Stimulated activated CD4-positive, alpha-beta T cell treated with anti-CD3 and anti-CD28 coated beads, Interleukin-1b, Interleukin-23, amount 100 ng/mL, for 48 hours (primary cell): ENCODE data around the gene PPP2R2C.

Source experiments
- DNase-seq: peaks from one replicate; pipeline ENCODE4 v3.0.0-alpha.2; 2020

The PPP2R2C gene

DNA sequence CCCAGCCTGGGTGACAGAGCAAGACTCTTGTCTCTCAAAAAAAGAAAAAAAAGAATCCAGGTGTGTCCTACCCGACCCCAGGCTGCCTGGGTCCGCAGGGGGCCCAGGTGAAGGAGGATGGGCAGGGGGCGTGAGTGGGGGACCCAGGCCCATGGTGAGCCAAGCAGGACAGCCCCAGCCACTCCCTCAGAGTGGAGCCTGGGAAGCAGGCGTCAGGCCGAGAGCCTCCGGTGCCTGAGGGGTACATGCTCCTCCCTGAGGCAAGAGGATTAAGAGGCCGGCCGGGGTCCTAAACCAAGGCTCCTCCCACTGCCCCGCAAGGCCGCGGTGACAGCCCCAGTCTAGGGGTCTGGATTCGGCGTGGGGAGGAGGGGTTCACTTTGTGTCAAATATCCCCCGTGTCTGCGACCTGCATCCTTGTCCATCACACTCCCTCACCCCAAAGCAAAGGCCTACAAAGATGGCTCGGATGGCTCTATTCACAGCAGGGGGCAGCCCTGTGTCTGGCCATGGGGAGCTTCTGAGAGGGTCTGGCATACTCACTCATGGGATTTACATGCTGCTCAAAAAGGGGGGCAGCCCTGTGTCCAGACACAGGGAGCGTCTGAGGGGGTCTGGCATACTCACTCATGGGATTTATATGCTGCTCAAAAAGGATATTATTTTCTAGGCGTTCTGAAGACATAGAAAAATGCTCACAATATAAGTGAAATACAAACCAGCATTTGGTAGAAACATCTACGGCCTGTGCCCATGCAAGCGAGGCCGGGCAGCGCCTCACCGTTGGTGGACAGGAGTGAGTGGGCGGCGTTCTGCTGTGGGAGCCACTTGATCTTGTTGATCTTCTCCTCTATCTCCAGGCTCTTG lies 94.6 kb downstream of the PPP2R2C start:
- no peak for DNase-seq

DNA sequence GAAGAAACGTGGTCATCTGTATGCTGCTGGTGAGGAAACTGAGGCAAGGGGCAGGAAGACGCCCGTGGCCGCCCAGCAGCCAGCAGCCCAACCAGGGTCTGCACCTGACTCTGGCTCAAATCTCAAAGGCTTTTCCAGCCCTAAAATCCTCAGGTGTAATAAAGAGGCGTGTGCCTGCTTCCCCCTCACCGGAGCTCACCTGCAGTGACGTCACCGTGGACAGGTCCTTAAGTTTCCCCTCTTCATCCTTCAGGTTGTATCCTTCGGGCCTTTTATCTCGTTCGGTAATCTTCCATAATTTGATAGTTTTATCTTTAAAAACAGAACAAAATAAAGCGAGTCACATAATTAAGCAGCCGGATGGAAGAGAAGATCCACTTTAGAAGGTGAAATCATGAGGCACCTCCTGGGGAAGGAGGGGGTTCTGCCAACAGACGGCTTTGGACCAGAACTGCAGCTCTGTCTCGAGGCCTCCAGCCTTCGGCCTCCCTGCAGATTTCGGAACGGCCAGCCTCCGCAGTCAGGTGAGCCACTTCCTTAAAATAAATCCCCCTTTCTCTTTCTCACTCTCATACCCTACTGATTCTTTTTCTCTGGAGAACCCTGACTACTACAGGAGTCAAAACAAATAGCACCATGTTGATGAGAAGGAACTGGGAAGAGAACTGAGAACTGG lies 96.7 kb downstream of the PPP2R2C start:
- no peak for DNase-seq

- no peak for DNase-seq
Measured at GRCh38 chr4:6374575-6374974, 97.8 kb downstream of the PPP2R2C start.

GRCh38 chr4:6373541-6374410 lies 98.6 kb downstream of the PPP2R2C start:
- DNase-seq: no peak

DNA sequence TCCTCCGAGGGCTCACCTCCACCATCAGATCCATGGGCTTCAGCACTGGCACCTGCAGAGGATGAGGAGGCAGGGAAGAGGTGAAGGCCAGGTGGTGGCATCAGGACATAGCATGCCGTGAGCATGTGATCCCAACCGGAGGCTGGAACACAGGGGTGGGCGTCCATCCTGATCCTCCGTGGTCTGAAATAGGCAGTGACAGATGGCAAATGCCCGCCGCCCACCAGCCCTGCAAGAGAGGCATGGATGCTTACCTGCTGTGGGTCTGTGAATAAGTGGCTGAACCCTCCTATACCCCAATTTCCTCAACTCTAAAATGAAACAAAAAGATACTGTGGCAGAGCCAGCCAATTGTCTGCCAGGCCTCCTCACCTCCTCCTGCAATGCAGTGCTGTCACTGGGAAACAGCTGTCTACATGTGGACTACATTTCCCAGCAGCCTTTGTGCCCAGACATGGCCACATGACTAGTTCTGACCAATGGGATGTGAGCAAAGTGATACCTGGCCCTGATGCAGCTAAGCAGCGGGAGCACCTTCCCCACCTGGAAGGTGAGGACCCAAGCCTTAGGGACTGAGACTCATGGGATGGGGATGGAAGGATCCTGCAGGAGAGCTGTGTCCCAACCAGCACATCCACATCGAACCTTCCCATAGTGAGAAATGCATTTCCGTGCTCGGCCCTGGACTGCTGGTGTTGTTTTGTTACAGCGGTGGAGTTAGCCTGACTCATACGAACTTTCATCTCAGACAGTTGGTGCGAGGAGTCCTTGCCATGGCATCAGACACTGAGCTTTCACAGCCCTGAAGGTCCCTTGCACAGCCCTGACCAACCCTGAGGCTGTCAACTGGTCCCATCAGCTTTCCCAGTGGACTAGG lies 99.5 kb downstream of the PPP2R2C start:
- peak; percentile 13 for DNase-seq

GRCh38 chr4:6371812-6372211 lies 100.6 kb downstream of the PPP2R2C start:
- no peak for DNase-seq

GRCh38 chr4:6371271-6371670 lies 101.1 kb downstream of the PPP2R2C start:
- DNase-seq: no peak

GRCh38 chr4:6369924-6370645 lies 102.3 kb downstream of the PPP2R2C start:
- no peak for DNase-seq

DNA sequence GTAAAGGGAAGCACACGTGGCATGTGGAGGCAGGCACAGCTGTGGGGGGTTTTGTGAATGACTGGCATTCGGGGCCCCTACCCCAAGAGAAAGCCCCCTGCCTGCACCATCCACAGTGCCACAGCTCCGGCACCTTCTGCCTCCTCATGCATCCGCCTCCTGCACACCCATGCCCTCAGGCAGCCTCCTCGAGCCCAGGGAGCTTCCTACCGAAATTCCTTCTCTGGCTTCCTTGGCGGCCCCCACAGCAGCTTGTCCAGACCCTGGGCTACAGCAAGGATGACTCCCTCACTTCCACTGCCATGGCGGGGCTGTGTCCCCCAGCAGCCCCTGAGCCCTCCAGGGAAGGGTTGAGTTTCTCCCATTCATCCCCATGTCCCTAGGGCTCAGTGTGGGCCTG lies 102.9 kb downstream of the PPP2R2C start:
- DNase-seq: no peak

DNA sequence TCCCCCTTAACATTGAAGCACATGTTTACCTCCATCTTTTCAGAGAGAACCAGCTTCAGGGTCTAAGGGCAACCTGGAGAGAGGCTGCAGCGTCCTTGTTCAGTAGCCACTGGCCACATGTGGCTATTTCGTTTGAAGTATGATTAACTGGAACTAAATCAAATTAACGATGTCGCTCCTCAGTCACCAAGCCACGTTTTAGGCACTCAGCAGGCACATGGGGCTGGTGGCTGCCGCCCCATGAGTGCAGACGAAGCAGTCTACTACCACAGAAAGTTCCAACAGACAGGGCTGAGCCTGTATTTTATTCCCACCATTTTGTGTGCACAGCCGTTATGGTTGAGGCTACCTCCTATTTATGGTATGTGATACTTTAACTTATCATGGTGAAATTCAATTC lies 103.4 kb downstream of the PPP2R2C start:
- DNase-seq: no peak

- DNase-seq: no peak
Measured at GRCh38 chr4:6368601-6369000, 103.8 kb downstream of the PPP2R2C start.

GRCh38 chr4:6368096-6368495 lies 104.3 kb downstream of the PPP2R2C start:
- no peak for DNase-seq

DNA sequence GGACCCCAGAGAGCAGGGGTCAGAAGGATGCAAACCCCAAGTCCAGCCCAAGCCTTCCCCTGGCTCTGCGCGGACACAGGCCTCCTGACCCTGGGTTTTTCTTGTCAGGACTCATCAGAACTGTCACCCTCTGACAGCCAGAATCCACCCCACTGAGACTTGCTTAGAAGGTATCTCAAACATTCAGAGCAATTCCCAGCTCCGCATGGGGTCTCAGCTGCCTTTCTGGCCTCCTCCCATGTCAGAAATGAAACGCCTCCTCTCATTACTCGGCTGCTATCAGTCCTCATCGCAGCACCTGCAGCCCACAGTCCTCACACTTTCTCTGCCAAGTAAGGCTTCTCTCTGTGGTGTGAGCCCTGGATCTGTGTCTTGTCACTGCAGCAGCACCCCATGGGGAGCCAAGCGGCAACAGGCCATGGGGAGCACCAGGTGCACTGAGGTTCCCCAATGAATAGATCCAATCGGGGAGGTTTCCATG lies 105.0 kb downstream of the PPP2R2C start:
- no peak for DNase-seq

DNA sequence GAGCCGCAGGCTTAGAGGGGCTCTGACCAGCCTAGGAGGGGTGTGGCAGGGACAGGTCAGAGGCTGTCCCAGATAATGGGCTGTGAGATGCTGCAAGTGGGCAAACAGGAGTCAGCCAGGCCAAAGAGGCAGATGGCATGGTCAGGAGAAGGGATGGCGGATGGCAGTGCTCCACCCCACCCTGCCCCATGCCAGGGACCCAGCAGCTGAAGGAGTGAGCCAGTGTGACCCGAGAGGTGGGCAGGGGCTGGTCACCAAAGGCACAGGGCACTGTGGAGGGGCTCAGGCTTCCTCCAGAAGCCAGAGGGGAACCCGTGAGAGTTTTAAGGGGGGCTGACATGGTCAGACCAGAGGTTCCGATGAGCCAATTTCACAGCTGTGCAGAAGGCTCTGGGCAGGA lies 105.8 kb downstream of the PPP2R2C start:
- DNase-seq: no peak

DNA sequence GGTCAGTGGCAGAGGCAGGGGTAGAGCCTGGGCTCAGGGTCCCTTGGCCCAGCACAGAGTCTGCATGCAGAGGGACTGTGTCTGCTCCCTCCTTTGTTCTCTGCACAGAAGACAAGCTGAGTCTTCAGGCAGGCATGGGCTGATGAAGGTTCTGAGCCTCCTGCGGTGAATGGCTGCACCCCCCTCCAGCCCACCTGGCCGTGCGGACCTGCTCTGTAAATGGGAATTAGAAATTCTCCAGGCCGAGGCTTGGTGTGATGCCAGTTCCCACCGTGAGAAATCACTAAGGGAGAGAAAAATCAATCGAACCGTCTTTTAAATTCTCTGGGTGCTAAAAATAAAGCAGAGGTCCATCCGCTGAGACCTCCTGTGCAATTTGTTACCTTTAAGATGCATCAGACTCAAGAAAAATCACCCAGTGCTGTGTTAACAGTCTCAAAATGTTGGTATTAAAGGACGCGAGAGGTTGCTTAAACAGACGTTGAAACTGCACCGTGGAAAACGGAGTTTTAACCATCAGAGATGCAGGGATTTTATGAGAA lies 106.8 kb downstream of the PPP2R2C start:
- no peak for DNase-seq

DNA sequence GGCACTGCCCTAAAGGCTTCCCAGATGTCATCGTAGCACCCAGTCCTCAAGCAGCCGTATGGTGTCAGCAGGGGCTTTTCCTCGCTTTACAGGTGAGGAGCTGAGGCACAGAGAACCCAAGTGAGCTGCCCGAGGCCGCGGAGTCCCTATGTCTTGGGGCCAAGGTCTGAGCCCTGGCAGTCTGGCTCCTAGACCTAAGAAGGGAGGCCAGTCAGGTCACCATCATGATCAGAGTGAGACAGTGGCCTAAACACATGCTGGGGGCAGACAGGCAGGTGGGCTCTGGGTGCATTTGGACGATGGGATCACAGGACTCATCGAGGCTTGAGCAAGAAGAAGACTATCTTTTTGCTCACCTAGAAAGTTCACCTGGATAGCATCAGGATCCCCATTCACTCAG lies 107.8 kb downstream of the PPP2R2C start:
- no peak for DNase-seq

- DNase-seq: no peak
Measured at GRCh38 chr4:6364146-6364545, 108.3 kb downstream of the PPP2R2C start.

- DNase-seq: no peak
Measured at GRCh38 chr4:6362896-6363295, 109.5 kb downstream of the PPP2R2C start.

GRCh38 chr4:6362243-6362885 lies 110.0 kb downstream of the PPP2R2C start:
- DNase-seq: no peak

DNA sequence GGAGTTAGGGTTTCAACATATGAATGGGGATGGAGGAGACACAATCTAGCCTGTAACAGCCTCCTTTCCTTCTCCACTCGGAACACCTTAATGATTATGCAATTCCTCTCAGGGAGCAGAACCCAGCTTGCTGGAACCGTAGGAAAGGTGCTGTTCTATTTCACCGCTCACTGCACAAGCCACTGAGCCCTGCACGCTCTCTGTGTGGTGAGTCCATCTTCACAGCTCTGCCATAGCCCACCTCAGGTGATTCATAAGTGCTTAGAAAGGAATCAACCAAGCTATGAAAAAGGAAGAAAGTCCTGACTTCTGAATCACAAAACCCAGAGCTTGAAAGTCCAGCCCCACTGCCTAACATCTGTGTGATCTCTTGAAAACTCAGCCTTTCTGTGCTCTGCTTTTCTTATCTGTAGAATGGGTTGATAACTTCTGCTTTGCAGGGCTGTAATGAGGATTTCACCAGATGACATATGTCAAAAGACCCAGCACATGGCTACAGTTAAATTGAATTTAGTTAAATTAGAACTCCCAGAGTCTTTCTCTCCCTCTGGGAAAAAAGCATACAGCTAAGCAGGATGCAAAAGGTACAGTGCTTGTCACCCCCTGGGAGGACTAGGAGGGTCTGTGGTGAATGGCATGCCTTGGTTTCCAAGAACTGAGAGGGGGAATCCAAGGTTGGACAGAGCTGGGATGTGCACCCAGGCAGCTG lies 111.2 kb downstream of the PPP2R2C start:
- DNase-seq: no peak
